GM04503 (cell line): ENCODE results near the gene MYBBP1A.
A peak's percentile ranks its signal among the peaks of the same experiment; 100 is the strongest.

ENCODE experiments used
- DNase-seq: peaks from one replicate; pipeline ENCODE4 v3.0.0-alpha.2; 2012; ENCODE audit warnings: low read depth

The MYBBP1A gene

DNA sequence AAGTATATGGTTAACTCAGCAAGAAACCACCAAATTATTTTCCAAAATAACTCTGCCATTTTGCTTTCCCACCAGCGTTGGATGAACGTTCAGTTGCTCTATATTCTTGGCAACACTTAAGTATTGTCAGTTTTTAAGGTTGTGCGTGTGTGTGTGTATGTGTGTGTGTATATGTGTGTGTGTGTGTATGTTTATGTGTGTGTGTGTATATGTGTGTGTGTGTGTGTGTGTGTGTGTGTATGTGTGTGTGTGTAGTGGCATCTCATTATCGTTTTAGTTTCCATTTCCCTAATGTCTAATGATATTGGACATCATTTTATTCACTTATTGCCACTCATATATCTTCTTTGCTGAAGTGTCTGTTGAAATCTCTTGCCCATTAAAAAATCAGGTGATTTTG lies 17.9 kb upstream of the MYBBP1A start:
- no peak for DNase-seq

DNA sequence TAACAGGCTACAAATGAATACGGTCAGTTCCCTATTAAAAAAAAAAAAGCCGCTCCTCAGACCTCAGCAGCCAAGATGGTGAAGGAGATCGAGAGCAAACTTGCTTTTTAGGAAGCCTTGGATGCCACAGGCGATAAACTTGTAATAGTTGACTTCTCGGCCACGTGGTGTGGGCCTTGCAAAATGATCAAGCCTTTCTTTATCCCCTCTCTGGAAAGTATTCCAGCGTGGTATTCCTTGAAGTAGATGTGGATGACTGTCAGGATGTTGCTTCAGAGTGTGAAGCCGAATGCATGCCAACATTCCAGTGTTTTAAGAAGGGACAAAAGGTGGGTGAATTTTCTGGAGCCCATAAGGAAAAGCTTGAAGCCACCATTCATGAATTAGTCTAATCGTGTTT lies 16.9 kb upstream of the MYBBP1A start:
- no peak for DNase-seq

- DNase-seq = no peak
Observed at GRCh38 chr17:4569591-4569990, 14.4 kb upstream of the MYBBP1A start.

GRCh38 chr17:4566785-4567184 lies 11.6 kb upstream of the MYBBP1A start:
- DNase-seq = no peak

DNA sequence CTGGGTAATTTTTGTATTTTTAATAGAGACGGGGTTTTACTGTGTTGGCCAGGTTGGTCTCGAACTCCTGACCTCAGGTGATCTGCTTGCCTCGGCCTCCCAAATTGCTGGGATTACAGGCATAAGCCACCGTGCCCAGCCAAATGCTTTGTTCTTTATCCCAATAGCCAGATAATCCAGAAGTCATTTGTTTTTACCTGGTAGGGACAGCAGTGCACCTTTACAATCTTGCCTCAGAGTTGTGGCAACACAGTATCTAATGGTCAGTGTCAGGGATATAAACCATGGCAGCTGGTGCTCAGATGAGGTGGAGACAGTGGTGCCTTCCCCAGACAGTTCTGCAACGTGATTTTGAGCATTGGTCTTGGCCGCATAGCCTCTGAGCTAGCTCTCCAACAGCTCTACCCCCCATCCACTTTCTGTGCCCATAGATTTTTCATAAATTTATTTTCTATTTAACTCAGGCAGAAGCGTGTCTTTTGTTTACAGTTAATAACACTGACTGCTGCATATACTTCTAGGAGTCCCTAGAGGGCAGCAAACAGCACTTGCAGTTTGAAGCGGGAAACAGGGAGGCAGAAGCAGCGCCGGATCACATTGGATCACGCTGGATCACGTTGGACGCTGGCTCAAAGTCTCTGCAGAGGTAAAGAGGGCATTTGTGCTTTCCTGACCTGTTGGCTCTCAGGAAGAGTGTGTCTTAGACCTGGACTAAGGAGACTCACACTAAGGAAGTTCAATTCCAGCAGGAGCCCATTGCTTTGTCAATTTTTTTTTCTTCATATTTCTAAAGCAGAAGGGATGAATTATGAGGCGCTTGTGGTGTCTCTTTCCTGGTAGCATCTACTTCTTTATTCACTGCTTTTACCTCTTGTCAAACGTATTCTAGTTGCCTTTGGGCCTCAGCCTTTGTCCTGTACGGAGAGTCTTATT lies 10.3 kb upstream of the MYBBP1A start:
- DNase-seq = peak; percentile 8

GRCh38 chr17:4562015-4562969 lies 7.1 kb upstream of the MYBBP1A start:
- peak; percentile 21 for DNase-seq

DNA sequence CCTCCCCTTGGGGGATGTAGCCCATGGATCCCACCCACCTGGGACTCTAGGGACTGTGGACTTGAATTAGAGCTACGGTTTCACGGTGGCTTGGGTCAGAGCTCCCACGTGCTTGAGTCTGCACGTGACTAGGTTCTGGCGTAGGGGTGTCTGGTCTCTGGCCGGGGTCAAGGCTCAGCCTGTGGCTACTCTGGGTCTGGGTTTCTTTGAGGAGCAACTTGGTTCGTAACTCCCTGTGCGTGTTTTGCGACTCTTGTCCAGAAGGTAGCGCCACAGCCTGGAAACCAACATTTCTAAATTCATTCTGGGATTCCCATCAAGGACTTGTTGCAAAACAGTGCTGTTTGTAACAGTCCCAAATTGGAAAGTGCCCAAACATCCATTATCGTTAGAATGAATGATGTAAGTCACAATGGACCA lies 5.7 kb upstream of the MYBBP1A start:
- DNase-seq = no peak

- DNase-seq = no peak
Observed at GRCh38 chr17:4560421-4560820, 5.2 kb upstream of the MYBBP1A start, which contains the start of gene GGT6. Gene GGT6, minus strand, starts transcription at chr17:4560577. Its CDS starts 56 bp downstream, at chr17:4560521.

DNA sequence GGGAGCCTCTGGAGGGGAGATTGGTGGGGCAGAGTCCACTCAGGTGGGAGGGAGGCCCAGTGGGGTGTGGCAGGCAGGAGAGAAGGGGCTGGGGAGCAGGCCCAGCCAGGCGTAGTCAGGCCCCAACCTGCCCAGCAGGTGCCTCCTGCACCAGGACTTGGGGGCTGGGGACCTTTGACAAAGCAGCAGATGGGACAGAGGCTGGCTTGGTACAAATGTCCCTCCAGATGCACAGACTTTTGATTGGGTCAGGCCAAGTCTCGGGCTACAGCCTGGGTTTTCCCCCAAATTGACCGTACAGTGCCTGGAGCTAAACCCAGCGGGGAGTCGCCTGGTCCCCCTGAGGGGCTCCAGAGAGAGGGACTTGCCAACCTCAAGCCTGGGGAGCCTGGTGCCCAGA lies 4.8 kb upstream of the MYBBP1A start:
- no peak for DNase-seq

GRCh38 chr17:4559139-4559791 lies 4.1 kb upstream of the MYBBP1A start:
- DNase-seq = no peak

DNA sequence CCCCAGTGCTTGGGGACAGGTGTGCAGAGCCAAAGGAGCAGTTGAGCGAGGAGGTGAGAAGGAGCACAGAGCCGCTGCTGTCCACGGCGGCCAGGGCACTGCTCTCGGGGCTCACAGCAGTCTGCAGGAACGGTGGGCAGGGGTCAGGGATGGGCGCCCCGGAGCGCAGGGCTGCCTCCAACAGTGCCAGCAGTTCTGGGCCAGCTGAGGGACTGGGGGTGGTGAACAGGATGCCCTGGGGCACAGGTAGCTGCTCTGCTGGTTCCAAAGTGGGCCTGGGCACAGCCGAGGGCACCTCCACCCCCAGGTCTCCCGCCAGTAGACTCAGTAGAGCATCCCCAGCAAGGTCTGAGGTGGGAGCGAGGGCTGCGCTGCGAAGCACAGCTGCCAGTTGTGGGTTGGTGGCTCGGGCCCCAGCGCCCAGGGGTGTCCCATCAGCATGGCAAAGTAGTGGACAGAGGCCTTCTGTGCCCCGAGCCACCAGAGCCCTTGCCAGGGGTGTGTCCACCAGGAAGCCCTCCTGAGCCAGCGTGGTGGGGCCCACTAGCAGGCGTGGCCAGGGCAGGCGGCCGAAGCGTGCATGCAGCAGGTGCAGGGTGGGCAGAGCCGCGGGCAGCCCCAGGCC lies 3.3 kb upstream of the MYBBP1A start:
- no peak for DNase-seq

GRCh38 chr17:4557626-4558346 lies 2.6 kb upstream of the MYBBP1A start:
- no peak for DNase-seq

GRCh38 chr17:4556996-4557395 lies 1.8 kb upstream of the MYBBP1A start:
- no peak for DNase-seq

- no peak for DNase-seq
Observed at GRCh38 chr17:4555873-4556759, 932 bp upstream of the MYBBP1A start.

DNA sequence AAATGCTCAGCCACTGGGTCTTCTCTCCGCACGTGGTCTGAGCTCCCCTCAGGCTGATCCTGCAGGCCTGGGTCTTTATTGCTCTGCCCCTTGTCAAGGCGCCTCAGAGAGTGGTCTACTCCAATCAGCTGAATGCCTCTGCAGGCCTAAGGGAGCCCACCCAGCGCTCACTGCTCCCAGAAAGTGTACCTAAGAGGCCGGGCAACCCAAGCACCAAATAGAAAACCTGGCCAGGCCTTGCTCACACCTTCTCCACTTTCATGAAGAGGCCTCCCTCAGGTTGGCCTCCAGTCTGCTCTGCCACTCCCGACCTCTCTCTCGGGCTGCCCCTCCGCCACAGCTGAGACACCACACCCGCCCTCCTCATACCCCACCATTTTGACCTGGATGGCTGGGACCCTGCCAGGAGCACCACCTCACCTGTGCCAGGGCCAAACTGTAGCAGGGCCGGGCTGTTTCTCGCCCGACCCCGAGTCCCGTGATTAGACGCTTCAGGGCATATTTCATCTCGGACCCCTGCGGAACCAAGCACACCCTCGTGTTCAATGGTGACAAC lies 665 bp downstream of the MYBBP1A start:
- DNase-seq = no peak

DNA sequence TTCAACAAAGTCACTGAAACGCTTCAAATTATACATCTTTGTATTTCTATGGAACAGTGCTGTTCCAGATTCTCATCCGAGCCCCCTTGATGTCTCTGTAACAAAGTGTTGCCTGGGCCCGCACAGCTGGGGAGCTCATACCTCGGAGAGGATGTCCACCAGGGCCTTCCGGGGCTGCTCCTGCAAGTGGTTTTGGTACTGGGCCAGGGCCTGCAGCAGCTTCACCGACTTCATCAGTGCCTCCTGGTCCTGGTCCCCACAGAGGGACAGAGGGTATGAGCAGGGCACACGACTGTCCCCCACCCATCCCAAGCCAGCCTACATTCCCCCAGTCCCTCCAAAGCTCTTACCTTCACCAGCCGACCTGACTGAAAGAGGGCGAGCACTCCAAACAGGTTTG lies 1.5 kb downstream of the MYBBP1A start:
- DNase-seq = no peak

GRCh38 chr17:4551796-4552525 lies 3.2 kb downstream of the MYBBP1A start:
- DNase-seq = no peak

GRCh38 chr17:4551141-4551540 lies 4.0 kb downstream of the MYBBP1A start:
- no peak for DNase-seq

DNA sequence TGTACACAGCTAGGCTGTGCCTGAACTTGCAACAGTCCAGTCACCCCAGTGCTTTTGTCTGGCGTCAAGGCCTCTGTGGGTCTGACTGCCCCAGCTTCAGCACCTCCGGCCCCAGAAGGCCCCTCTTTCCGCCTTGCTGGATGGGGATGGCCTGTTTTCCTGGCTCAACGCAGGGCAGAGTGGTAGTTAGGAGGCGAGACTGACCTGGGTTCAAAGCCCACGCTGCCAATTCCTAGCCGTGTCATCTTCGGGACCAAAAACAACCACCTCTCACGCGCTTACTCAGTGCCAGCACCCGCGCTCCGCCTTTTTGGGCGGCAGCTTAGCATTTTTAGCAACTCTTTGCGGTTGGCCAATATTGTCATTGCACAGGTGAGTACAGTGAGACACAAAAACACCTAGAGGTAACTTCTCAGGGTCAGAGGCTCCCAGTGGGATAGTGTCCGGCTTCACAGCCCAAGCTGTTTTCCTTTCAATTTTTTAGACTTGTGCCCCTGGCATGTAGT lies 4.6 kb downstream of the MYBBP1A start:
- DNase-seq = no peak
